Limb (tissue), 2 donors: Measurements from ENCODE around the gene MEOX1.
A peak's percentile ranks its signal among the peaks of the same experiment; 100 is the strongest.
"Not testable (repeated sequence)": the region's sequence is repeated elsewhere in the genome, so short reads cannot be mapped to it uniquely, and the experiment has no call there.

Experiments used
- DNase-seq, 2 donors: peaks; one replicate each; pipeline ENCODE4 v3.0.0-alpha.2; 2016; ENCODE audit errors: extremely low spot score in 2 of 2

Gene MEOX1

GRCh38 chr17:43661699-43662412 lies at the start of gene MEOX1:
TSS of gene MEOX1 (minus strand) at chr17:43661922. CDS start at chr17:43661534, 388 bp downstream.
- peak; percentile 71 to 95 for DNase-seq

DNA sequence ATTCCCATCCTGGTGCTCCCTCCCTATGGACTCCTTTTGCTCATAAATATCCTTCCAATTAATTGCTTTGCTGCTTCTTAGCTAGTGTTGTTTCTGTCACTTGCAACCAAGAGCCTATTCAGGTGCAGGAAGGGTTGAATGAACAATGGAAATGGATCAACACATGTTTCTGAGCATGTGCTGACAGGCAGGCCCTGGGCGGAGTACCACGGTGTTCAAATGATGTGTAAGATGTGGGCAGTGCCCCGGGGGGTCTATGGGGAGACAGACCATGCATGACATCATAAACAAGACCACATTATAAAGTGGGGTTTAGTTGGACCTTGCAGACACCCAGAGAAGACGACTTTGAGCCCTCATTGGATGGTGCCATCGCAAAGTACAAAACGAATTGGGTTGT lies 48.4 kb upstream of the MEOX1 start:
- DNase-seq: no peak

- DNase-seq: no peak
Observed at GRCh38 chr17:43709210-43709609, 47.5 kb upstream of the MEOX1 start.

DNA sequence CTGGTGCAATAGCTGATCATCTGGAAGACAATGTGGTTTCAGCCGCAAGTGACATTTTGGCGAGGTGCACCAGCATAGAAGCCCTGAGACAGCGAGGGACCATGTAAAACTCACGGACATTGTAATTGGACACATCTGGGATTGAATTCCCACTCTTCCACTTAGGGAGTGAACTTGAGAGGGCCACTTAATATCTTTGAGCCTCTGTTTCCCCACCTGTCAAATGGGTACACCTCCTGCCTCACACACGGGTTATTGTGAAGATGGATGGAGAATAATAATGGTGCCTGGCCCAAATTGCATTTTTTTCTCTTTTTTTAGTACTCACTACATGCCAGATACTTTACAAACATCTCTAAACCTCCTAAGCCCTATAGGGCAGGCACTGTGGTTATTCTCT lies 45.5 kb upstream of the MEOX1 start:
- no peak for DNase-seq

GRCh38 chr17:43706235-43706634 lies 44.5 kb upstream of the MEOX1 start:
- no peak for DNase-seq

DNA sequence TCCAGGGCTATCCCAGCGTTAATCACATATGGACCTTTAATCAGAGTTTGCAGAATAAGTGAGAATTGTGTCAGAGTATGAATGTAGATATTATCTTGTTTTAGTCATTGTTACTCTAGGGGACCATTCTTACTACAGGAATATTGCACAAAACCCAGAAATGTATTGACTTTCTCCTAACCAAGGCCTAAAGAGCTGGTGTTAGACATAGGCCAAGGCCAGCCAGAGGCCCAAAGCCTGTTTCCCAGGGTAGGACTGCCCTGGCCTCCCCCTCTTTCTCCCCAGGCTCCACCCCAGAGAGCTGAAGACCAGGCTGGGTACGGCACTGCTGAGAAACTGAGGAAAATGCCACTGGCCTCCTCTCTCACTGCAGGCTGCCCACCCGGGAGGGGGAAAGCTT lies 41.9 kb upstream of the MEOX1 start:
- no peak for DNase-seq

DNA sequence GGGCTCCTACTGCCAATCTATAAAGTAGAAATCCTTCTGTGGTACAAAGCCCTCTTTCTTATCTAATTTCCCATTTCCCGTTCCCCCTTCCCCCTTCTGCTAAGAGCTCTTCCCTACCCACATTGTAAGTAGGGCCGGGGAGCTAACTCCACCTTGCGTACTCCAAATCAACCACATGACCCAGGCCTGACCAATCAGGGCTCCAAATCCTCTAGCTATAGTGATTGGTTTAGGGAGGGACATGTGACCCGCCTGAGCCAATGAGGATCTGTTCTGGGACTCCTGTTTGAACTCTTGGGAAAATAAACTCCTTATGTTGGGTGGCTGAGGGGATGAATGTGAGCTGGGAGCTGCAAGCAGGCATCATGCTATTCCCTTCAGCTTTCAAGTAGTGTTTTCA lies 40.9 kb upstream of the MEOX1 start:
- DNase-seq: no peak

- DNase-seq: no peak
Observed at GRCh38 chr17:43701318-43701743, 39.6 kb upstream of the MEOX1 start.

DNA sequence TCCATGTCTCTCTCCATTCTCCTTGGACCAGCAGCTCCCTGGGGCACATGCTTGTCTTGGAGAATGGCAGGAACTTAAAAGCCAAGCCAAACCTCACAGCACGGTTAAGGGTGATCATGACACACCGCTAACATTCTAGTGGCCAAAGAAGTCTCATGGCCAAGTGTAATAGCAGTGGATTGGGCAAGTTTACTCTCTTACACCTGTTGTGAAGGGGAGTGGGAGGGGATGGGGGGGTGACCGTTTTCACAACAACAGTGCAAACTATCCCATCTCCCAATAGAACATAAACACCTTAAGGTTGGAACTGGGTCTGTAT lies 37.7 kb upstream of the MEOX1 start:
- no peak for DNase-seq

DNA sequence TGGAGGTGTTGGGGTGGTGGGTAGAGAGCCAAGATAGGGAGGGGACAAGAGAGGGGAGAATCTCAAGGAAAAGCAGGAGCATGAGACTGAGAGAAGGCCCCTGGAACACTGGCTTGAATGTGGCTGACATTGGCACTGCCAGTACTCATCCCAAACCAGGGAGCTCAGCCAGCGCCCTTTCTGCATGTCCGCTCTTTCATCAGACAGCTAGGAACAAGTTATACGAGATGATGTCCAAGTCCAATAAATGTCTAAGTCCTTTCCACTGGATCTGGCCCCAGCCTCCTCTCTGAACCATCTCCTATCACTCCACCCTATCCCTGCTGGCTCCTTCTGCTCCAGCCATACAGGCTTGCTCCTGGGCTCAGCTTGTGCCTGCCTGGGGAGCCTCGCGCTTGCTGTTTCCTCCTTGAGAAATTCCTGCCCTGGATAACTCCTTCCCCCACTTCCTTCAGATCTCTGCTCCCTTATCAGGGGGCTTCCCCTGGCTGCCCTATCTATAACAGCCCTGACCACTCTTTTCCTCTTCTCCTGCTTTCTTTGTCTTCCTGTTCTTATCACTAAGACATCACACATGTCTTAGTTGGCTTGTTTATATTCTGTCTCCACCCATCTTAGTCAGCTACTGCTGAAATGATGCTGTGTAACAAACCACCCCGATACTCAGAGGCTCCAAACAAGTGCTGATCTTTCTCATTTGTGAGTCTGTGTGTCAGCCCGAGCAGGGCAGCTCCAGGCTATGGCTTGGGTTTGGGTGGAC lies 37.1 kb upstream of the MEOX1 start:
- no peak for DNase-seq

GRCh38 chr17:43697937-43698336 lies 36.2 kb upstream of the MEOX1 start:
- DNase-seq: no peak

GRCh38 chr17:43696891-43697290 lies 35.2 kb upstream of the MEOX1 start:
- DNase-seq: no peak

DNA sequence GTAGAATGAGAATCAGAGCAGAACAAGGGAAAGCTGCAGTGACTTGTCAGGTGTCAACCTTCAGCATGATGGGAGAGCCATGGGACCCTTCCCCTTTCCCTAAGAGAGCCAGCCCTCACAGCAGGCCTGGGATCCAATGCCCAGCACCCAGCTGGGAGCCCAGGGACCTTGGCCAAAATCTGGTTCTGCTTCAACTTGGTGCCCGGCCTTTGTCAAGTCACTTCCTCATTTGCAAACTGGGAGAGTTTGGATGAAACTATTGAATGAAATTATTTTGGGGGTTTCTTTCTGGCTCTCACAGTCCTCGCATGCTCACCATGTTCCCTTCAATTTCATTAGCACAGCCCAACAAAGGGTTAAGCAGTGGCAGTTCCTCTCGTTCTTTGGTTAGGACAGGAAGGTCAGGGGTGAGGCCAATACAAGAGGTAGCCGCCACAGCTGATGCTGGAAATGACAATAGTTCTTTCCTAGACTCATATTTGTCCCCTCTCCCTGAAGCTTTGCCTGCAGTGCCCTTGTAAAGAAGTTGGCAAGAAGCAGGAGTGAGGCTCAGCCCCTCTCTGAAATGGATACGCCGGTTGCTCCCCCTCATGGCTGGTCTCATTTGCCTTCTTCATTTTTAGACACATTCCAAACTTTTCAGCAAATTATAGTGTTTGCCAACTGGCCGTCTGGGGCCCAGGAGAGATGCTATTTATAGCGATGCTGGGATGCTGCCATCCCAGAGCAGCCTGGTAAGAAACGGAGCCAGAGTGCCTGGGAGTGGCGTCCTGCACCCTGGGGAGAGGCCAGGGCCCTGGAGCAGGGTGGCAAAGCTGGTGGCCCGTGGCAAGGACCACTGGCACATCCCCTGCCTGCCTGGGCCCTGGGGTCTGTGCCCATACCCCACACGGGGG lies 34.5 kb upstream of the MEOX1 start:
- peak in 1 of 2 donors; percentile 56 for DNase-seq

DNA sequence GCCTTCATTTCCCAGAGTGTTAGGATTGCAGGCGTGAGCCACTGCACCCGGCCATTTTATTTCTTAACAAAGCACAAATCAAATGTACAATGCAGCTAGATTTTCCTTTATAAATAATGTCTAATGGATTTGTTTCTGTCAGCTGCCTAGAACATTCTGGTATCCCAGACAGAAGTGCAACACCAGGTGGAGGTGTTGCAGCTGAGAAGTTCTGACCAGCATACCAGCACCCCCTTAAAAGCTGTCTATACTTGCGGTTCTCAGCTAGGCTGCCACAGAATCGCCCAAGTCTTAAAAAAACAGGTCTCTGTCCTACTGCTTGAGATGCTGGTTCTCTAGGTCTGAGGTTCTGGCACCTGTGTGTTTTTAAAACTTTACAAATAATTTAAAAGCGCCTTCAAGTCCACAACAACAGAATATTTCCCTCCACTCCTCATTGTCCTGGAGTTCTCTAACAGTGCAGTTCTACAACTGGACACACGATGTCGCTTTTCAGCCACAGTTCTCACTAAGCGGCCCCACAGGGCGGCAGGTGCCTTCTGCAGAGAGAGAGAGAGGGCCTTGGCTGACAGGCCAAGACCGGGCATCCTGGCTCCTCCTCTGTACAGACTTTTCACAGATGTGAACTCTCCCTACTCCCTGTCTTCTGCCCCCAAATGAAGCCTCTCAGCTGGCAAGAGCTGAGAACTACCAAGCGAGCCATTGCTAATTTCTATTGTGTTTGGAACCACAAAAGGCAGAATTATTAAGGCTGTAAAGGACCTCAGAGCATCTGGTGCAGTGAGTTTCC lies 32.6 kb upstream of the MEOX1 start:
- peak; percentile 76 to 83 for DNase-seq

- no peak for DNase-seq
Observed at GRCh38 chr17:43691317-43691693, 29.6 kb upstream of the MEOX1 start.

GRCh38 chr17:43690624-43691316 lies 29.0 kb upstream of the MEOX1 start:
- DNase-seq: no peak

DNA sequence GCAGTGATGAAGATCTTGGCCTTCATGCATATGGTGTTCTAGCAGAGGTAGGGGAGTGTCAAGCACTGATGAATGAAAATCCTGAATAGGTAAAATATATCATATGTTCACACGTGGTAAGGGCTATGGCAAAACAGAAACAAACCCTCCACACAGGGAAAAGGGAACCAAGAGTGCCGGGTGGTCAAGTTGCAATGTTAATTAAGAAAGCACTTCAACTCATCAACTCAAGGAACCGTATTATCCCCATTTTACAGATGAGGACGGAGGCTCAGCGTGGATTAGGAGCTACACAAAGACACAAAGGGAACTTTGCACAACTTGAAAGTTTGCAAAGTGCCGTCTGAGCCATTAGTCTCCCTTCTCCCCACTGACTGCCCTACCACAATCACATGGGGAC lies 28.1 kb upstream of the MEOX1 start:
- DNase-seq: no peak

- no peak for DNase-seq
Observed at GRCh38 chr17:43689131-43689530, 27.4 kb upstream of the MEOX1 start.

DNA sequence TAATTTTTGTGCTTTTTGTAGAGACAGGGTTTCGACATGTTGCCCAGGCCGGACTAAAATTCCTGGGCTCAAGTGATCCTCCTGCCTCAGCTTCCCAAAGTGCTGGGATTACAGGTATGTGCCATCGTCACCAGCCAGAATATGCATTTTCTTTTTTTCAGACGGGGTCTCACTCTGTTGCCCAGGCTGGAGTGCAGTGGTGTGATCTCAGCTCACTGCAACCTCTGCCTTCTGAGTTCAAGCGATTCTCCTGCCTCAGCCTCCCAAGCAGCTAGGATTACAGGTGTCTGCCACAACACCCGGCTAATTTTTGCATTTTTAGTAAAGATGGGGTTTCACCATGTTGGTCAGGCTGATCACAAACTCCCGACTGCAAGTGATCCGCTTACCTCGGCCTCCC lies 25.2 kb upstream of the MEOX1 start:
- not testable (repeated sequence) for DNase-seq

DNA sequence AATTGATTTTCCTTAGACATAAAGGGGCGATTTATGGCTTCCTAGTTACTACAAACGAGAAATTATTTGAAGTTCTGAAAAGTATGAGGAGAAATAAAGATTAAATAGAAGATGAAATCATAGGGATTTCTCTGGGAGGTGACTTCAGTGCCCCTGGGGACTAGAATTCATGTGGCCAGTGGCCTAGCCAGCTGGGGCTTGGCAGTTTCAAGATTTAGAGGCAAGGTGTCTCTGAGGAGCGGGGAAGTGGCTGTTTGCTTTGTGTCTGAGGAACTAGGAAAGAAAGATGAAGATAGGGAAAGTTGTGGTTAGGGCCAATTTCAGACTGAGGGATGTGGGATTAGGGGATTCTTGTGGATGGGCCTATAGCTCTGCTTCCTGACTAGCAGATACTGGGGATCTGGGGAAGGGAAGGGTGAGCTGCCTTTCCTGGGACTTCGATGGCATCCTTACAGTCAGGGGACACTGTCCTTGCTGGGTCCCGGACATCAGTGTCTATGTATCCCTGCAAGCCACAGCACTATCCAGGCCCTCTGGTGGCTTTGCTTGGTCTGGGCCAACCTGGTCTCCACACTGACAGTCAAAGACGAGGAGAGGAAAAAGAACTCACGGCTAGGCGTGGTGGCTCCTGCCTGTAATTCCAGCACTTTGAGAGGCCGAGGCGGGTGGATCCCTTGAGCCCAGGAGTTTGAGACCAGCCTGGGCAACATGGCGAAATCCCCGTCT lies 22.4 kb upstream of the MEOX1 start:
- no peak for DNase-seq
